MM.1S (cell line): ENCODE measurements around the gene WIPF3.

Experiments
- CTCF ChIP-seq: fragments of 300-600 bp; sonication (generic); IDR thresholded peaks from 2 replicates; pipeline ENCODE4 v1.5.1; 2016; ENCODE audit warnings: antibody characterized with exemption, low read length, mixed read lengths
- EZH2 ChIP-seq: fragments of 300-600 bp; sonication (generic); optimal IDR thresholded peaks from 2 replicates; pipeline ENCODE3; 2017; ENCODE audit warnings: low read depth, mild to moderate bottlenecking, antibody characterized with exemption, low read length, mixed read lengths

DNA sequence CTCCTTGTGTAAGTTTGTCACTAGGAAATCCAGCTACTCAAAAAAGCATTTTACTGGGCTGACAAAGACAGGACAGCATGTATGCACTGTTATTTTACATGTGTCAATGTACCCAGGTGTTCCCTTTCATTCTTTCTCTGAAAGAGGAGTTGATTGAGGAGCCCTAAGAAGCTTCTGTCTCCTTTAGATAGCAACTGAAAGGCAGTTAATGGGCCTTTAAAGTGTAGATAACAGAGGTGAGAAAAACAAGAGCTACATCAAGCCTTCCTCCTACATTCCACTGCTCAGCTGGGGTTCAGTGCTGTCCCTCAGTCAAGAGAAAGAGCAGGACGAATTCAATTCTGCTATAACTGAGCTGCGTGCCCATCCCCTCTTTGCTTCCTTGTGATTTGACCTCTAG is 12.8 kb upstream of the WIPF3 start:
- no peak for TF ChIP-seq CTCF
- no peak for TF ChIP-seq EZH2
